NCI-H82 treated with DMSO at 0.1 percent for 48 hours (cell line): ENCODE results near the gene SIX6.
"Not testable (repeated sequence)": the region's sequence is repeated elsewhere in the genome, so short reads cannot be mapped to it uniquely, and the experiment has no call there.

Source experiments
- DNase-seq: peaks from one replicate; lab custom pipeline; 2025; ENCODE audit not compliant: unreplicated experiment; lab: John Stamatoyannopoulos, UW

Gene SIX6

DNA sequence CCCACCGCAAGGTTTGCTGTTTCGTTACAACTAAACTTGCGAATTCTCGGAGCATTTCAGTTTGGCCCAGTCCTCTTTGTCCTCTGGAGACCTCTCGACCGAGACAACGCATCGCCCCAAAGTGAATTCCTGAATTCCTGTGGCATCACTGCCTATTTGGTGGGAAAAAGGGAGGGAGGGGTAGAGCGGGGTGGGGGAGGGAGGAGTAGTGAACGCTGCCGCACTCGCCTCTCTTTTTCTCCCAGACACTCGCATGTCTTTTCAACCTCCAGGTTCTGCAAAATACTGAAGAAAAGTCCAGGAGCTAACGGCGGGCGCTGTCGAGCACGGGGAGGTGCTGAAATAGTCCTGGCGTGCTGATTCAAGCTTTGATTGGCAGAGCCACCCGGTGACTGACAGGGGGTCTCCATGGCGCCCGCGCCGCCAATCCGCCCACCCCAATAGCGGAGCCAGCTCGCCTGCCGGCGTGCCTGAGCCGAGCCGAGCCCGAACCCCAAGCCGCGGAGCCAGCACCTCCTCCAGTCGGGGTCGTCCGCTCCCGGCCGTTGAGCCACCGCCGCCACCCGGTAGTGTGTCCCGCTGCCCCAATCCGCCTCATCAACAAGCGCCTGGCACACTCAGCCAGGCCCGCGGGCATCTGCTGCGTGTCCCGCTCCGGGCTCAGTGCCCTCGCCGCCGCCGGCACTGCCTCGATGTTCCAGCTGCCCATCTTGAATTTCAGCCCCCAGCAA lies at the start of gene SIX6:
SIX6 (plus strand) TSS at position 440 of the 731 bp plus-strand sequence; CDS start at position 693, 253 bp downstream.
- no peak for DNase-seq

DNA sequence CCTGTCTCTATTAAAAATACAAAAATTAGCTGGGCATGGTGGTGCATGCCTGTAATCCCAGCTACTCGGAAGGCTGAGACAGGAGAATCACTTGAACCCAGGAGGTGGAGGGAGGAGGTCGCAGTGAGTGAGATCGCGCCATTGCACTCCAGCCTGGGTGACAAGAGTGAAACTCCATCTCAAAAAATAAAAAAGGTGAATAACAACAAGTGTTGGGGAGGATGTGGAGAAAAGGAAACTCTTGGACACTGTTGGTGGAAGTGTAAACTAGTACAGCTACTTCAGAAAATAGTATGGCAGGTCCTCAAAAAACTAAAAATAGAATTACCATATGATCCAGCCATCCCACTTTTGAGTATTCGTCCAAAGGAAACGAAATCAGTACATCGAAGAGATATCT lies 28.7 kb upstream of the SIX6 start:
- not testable (repeated sequence) for DNase-seq

DNA sequence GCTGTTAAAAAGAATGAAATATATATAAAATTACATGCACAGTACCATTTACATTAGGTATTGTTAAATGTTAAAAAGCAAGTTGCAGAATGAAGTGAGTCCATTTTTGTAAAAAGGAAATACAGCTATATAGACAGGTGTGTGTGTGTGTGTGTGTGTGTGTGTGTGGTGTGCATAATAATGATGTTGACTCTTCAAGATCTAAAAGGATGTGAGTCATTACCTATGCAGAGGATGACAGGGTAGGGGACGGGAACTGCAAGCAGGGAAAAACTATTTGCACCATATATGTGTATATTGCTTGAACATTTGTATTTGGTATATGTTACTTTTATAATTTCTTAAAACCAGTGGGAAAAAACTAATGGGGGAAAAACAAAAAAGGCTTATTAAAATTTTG lies 26.2 kb upstream of the SIX6 start:
- no peak for DNase-seq

DNA sequence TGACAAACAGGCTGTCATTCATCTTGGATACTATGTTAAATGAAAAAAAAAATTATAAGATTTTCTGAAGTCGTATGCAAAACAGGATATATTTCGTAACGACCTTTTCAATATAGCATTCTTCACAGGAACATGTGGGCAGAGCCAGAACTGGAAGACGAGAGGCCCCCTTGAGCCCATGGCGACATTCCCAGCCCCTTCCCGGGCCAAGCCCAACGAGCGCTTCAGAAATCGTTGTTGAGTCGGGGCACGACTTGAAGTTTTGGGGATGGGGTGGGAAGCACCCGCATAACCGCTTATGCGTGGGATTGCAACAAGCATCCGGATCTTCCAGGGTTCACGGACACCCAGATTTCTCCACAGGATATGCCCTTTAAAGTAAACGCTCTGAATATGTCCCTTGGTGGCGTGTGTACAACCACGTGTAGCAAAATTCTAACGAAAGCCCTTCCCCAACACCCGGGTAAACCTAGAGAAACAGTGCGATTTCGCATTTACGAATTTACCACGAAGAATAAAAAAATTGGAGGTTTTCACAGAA lies 23.8 kb upstream of the SIX6 start:
- DNase-seq: no peak

DNA sequence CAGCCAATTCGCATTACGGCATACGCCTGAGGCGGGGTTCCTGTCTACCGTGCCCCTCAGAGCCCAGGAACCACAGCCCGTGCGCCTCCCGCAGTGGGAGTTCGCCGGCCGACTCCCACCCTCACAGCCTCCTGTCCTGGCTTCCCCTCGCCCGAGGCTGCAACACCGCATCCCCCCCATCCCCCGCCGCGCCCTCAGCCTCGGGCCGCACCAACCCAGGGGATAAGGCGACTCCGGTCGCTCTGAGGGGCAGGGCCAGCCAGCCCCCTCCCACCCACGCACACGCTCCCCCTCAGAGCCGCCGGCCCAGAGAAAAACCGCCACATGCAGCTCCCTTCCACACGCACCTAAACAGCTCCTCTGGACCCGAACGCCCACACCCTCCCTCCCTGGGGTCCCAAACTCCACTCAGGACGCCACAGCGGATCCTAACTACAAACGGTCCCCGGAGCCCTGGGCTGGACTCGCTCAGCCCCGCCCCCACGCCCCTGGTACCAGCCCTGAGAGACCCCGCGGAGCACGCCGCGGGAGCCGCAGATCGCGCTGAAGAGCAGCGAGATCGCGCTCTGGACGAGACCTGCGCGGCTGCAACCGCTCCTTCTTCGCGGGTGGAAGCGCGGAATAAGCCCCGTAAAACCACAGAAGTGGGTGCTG lies 23.2 kb upstream of the SIX6 start, which contains the start of gene C14orf39:
C14orf39 (minus strand) TSS at position 466 of the 654 bp plus-strand sequence. CDS start 985 bp downstream, outside the sequence.
- no peak for DNase-seq

DNA sequence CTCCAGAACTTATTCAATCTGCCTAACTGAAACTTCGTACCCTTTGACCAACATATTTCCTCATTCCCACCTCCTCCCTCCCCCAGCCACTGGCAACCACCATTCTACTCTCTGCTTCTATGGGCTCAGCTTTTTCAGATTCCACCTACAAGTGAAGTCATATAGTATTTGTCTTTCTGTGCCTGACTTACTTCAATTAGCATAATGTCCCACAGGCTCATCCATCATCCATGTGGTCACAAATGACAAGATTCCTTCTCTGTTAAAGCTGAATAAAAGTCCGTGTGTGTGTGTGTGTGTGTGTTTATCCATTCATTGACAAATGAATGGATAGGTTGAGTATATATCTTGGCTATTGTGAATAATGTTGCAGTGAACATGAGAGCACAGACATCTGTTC lies 21.7 kb upstream of the SIX6 start:
- DNase-seq: no peak

DNA sequence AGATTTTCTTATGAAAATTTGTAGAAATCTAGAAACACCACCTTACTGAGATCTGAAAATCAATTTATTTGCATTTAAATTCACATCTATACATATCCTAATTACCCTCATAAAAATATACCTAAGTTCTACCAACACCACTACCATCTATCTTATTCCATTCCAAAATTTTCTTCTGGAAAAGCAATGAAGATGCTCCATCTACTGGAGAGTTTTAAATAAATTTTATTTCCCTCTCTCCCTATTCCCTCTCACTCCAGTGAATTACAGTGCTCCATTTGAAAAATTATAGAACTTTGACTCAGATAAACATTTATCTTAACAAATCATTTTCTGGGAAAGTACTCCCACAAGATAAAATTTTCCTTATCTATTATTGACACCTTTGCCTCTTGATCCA lies 20.8 kb upstream of the SIX6 start:
- DNase-seq: no peak

DNA sequence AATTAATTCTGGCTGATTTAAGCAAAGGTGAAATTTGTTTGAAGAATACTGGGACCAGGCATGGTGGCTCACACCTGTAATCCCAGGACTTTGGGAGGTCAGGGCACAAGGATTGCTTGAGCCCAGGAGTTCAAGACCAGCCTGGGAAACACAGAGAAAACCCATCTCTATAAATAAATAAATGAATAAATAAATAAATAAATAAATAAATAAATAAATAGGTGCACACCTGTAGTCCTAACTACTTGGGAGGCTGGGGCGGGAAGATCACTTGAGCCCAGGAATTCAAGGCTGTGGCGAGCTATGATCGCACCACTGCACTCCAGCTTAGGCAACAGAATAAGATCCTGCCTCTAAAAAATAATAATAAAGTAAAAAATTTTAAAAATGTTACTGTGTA lies 18.7 kb upstream of the SIX6 start:
- no peak for DNase-seq

DNA sequence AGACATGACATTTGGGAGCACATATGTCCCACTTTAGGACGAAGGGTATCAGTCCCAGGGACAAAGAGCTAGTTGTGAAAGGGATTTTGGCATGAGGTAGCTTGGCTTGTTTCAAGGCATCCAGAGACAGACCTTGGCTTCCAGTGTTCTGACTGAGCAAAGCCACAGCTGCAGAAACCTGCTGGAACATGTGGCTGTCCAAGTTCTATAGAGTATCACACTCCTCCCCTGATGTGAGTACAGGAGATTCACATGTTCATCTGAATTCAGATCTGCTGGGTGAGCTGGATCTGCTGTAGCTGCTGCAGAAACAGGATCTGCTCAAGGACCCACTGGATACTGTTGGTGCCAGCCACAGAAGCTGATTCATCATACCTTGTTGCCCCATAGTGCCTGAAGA lies 13.0 kb upstream of the SIX6 start:
- no peak for DNase-seq

DNA sequence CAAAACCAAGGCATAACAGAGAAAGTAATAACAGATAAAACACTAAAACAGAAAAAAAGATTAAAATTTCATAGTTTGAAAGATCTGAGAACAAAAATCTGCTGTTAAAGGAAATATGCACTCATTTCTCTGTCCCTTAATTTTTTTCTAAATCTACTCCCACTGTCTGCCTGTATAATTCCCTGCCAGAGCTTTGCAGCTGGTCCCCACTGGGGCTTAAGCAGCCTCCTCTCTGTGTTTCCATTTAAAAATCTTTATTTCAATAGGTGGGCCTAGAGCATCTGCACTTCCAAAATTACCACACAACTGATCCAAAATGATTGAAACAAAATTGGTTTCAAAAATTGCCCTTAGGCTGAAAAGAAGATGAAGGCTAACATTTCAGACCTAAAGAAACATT lies 6.4 kb upstream of the SIX6 start:
- DNase-seq: no peak

DNA sequence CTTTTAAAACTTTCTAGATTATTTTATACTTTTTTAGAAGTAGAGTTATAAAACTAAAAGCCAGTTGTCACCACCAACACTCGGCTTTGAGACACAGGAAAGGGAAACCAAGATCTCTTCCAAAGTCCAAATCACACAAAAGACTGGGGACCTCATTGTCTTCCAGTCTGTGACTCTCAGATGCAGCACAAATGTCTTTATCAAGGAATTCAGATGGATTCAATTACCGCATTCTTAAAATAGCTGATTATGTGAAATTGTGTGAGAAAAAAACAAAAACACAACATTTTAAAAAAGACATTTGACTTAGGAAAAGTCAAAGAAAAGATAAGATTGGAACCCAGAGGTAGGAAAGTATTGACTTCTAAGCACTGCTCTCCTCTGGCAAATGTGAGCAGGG lies 3.5 kb upstream of the SIX6 start:
- DNase-seq: no peak

DNA sequence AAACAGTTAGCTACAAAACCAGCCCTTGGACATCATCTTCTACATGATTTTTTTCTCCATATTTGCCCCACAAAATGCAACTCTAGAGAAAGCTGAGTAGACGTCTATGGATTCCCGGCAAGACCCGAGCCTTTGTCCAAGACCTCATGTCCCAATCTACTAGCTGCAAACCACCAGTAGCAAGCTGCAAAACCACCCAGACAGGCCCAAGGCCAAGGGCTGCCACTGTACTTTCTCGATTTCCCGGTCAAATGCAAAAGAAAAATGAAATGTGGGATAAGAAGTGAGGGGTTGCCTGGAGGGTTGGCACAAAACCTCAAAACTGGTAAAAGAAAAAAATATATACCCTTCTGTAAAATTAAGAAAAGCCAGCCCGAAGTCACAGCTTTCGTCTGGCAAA lies 2.9 kb upstream of the SIX6 start:
- no peak for DNase-seq

DNA sequence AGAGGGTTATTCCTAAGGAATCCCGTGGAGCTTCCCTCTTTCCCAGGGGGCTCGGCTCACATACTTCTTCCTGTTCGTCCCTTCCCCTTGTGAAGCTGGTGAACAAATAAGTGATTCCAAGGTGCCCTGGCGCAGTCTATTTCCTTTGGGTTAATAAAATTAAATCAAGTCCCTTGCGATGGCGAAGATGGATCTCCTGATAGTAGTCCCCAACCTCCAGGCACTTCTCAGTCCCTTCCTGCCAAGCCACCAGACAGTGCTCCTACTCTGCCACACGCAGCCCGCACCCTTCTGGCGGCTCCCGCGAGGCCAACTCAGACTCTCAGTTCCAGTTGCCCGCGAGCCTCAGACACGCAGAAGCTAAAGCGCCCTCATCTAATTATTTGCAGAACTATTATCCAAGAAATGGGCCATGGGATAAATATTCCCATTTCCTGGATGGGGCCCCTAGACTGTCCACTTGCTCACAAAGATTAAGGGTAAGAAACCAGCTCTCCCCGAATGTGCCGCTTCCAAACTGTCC lies 2.4 kb upstream of the SIX6 start:
- DNase-seq: no peak

DNA sequence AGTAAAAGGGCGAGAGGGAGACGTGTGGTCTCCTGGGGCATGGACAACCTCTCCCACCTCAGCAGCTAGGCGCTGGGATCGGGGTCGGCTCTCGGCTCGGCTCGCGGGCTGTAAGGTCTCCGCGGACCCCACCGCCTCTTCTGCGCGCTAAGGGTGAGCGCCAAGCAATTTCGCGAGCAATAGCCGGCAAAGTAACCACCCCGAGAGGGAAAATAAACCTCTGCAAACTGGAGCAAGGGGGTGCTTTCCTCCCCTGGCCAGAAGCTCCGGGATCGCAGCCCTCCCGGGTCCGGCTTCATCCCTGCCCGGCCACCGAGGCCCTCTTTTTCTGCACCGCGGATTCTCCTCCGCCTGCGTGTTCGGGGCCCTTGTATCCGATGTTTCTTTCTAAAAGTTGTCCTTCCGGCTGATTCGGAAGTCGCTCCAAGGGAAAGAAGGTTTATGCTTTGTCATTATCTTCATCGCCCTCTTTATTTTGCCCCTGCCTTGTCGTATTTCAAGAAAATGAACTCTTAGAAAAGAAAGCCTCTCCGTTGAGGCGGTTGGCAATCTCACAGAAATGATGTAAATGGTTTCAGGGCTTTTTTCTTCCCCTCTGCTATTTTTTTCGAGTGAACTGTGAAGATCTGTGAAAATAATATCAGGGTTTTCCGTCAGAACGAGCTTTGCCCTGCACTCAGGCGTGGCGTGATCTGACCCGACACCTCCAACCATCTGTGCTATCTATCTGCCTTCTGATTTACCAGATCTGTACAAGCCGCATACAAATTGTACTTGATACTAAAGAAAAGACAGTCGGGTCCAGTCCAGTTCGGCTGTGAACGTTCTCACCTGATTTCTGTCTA lies 1.7 kb upstream of the SIX6 start:
- no peak for DNase-seq

DNA sequence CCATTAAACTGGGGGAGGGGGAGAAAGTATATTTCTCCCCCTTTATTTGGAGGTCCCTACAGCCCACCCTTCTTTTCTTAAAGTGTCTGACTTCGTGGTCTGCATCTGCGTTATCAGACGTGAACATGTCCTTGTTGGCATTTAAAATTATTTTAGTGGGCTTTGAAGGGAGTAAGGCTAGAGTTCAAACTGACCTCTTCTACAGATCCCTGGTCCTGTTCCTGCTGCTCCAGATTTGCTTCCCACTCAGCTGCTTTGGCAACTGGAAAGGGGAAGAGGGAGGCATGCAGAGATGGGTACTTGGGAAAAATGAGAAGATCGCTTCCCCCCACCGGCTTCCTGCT lies 611 bp upstream of the SIX6 start:
- DNase-seq: no peak

DNA sequence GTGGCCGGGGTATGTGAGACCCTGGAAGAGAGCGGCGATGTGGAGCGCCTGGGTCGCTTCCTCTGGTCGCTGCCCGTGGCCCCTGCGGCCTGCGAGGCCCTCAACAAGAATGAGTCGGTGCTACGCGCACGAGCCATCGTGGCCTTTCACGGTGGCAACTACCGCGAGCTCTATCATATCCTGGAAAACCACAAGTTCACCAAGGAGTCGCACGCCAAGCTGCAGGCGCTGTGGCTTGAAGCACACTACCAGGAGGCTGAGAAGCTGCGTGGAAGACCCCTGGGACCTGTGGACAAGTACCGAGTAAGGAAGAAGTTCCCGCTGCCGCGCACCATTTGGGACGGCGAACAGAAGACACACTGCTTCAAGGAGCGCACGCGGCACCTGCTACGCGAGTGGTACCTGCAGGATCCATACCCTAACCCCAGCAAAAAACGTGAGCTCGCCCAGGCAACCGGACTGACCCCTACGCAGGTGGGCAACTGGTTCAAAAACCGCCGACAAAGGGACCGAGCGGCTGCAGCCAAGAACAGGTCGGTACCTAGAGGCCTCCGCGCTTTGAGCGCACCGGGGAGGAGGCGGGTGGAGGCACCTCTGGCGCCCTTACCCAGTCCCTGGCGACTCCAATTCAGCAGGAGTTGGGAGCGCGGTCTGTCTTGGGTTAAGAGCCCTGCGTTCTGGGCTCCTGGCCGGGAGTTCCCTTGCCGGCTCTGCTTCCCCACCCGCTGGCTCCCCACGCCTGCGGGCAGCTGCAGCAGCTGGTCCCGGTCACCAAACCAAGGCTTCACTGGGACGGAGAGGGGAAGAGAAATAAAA lies 700 bp downstream of the SIX6 start:
- no peak for DNase-seq

DNA sequence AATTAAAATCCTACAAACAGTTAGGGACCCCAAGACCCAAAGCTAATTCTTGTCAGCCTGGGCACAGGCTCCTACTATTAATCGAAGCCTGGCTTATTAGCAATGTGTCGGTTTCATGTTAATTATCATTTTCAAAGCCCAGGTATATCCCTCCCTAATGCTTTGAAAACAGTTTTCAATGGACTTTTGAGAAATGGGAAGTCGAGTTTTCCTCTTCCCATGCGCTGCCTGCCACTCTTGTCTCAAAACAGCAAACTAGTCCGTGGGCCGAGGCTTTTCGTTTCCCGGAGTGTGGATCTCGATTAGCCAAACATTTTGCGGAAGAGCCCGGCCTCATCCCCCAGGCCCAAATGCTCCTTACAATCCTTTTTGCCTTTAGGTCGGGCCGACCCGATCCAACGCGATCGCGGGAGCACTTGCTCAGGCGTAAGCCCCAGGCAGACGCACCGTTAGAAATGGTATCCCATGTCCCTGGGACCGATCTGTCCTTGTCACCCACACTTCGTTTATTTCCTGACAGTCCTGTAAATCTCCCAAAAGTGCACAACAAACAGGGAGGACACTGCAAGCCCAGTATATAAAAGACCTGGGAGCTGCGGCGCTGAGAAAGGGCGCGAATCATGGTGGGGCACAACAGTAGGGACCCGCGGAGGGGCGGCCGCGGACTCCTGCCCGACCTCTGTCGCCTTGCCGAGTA lies 1.5 kb downstream of the SIX6 start:
- DNase-seq: no peak

DNA sequence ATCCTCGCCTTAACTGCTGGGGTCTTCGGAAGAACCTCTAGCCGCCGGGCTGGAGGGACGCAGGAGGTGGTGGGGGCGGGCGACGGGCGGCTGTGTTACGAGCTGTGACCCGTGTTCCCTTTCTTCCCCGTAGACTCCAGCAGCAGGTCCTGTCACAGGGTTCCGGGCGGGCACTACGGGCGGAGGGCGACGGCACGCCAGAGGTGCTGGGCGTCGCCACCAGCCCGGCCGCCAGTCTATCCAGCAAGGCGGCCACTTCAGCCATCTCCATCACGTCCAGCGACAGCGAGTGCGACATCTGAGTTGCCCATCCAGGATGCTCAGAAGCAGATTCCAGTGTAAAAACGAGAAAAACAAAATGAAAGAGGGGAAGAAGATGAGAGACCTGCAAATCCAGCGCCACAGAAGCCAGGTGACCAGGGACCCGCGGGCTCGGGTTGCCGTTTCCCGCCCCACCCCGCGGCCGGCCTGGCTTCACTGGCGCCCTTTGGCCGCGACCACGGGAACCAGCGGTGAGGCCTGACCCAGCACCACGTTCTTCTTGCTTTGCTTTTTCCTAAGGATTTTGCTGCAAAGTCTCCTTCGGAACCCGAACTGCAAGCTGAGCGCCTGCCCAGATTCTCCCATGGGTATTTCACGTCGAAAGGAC lies 2.1 kb downstream of the SIX6 start:
- no peak for DNase-seq

DNA sequence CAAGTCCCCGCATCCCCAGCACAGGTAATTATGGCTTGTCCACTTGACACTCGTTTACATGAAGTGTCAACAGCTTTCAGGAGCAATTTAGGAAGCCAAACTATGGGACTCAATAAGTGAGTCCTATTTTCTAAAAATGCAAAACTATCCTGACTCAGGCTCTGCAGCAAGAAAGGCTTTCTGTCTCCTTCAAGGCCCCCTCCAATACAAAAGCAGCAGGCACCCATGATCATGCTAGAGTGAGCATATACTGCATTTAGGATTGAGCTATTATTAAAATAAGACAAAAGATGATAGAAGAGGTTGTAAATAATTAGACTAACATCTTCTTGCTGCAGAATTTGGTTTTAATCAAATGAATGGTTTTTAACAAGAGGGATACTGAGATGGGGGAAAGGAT lies 3.2 kb downstream of the SIX6 start:
- DNase-seq: no peak
